Measurements from ENCODE around the gene EGFR.

EGFR gene

GRCh38 chr7:55005241-55005851 is 13.5 kb upstream of the EGFR start:
- TF ChIP-seq SIN3A (IDR thresholded peaks at IDR 0.05; ENCODE audit: borderline replicate concordance, insufficient read depth, low read length) (no peak), TAF1 (IDR thresholded peaks at IDR 0.05; ENCODE audit: borderline replicate concordance, insufficient read depth, low read length) (no peak), POLR2AphosphoS5 (IDR thresholded peaks at IDR 0.05; ENCODE audit: low read depth, low read length) (no peak), FOXP2 (optimal IDR thresholded peaks at IDR 0.05; ENCODE audit: borderline replicate concordance, extremely low read depth, extremely low read length, insufficient read depth) (no peak), REST (IDR thresholded peaks at IDR 0.05; ENCODE audit: insufficient read depth in 1 of 2, low read depth in 2 of 2, low read length in 2 of 2) (no peak)

GRCh38 chr7:55006499-55006898 is 12.3 kb upstream of the EGFR start:
- no peak for TF ChIP-seq FOXP2 (optimal IDR thresholded peaks at IDR 0.05; ENCODE audit: borderline replicate concordance, extremely low read depth, extremely low read length, insufficient read depth)
- no peak for TF ChIP-seq SIN3A (IDR thresholded peaks at IDR 0.05; ENCODE audit: borderline replicate concordance, insufficient read depth, low read length)
- no peak for TF ChIP-seq REST (IDR thresholded peaks at IDR 0.05; ENCODE audit: insufficient read depth in 1 of 2, low read depth in 2 of 2, low read length in 2 of 2)

- TF ChIP-seq SIN3A (IDR thresholded peaks at IDR 0.05; ENCODE audit: borderline replicate concordance, insufficient read depth, low read length) (no peak), TAF1 (IDR thresholded peaks at IDR 0.05; ENCODE audit: borderline replicate concordance, insufficient read depth, low read length) (no peak), FOXP2 (optimal IDR thresholded peaks at IDR 0.05; ENCODE audit: borderline replicate concordance, extremely low read depth, extremely low read length, insufficient read depth) (no peak), REST (IDR thresholded peaks at IDR 0.05; ENCODE audit: insufficient read depth in 1 of 2, low read depth in 2 of 2, low read length in 2 of 2) (no peak), POLR2AphosphoS5 (IDR thresholded peaks at IDR 0.05; ENCODE audit: low read depth, low read length) (no peak)
Observed at GRCh38 chr7:55013851-55014250, 5.0 kb upstream of the EGFR start.

GRCh38 chr7:55016061-55016745 is 2.6 kb upstream of the EGFR start:
- no peak for TF ChIP-seq POLR2AphosphoS5 (IDR thresholded peaks at IDR 0.05; ENCODE audit: low read depth, low read length)
- TF ChIP-seq REST (IDR thresholded peaks at IDR 0.05; ENCODE audit: insufficient read depth in 1 of 2, low read depth in 2 of 2, low read length in 2 of 2), result no peak
- TF ChIP-seq TAF1 (IDR thresholded peaks at IDR 0.05; ENCODE audit: borderline replicate concordance, insufficient read depth, low read length), result no peak
- TF ChIP-seq SIN3A (IDR thresholded peaks at IDR 0.05; ENCODE audit: borderline replicate concordance, insufficient read depth, low read length), result no peak
- no peak for TF ChIP-seq FOXP2 (optimal IDR thresholded peaks at IDR 0.05; ENCODE audit: borderline replicate concordance, extremely low read depth, extremely low read length, insufficient read depth)

Measured in PFSK-1 (cell line).